Inflammatory macrophage treated with lipopolysaccharide for 4 hours (primary cell): ENCODE measurements around the gene APOB.
A peak's percentile ranks its signal among the peaks of the same experiment; 100 is the strongest.

Experiments used
- DNase-seq: peaks from one replicate; pipeline ENCODE4 v3.0.0-alpha.2; 2020

APOB gene

DNA sequence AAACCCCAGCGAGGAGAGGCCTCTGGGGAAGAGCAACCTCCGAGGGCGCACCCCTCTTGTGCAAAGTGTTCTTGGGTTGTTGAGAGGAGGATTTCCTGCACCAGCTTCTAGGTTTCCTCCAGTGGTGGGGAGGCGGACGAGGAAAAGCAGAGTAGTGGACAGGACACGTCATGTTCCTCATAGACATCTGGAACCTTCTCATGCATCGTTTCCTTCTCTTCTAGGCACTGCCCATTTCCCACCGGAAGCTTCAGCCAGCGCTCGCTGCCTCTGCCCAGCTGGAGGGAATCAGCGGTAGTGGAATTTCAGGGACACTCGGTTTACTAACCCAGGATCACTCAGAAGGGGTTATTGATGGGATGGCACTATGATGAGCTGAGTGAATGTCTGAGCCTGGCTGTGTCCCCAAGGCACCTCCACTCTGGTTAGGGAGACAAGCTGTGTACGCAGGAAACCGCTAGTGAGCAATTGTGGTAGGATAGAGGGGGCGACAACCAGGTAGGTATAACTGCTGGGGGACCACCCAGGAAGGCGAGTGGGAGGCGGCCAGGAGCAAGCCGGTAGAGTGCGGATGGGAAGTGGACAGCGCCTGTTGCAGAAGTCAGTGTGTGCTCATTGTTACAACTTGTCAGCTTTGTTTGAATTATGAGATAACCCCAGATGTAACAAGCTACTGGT, 960 bp upstream of the APOB start:
- DNase-seq = no peak

GRCh38 chr2:21042958-21043743, 722 bp downstream of the APOB start:
- DNase-seq = peak; percentile 24

GRCh38 chr2:21042708-21042957, 1.2 kb downstream of the APOB start:
- DNase-seq = no peak

DNA sequence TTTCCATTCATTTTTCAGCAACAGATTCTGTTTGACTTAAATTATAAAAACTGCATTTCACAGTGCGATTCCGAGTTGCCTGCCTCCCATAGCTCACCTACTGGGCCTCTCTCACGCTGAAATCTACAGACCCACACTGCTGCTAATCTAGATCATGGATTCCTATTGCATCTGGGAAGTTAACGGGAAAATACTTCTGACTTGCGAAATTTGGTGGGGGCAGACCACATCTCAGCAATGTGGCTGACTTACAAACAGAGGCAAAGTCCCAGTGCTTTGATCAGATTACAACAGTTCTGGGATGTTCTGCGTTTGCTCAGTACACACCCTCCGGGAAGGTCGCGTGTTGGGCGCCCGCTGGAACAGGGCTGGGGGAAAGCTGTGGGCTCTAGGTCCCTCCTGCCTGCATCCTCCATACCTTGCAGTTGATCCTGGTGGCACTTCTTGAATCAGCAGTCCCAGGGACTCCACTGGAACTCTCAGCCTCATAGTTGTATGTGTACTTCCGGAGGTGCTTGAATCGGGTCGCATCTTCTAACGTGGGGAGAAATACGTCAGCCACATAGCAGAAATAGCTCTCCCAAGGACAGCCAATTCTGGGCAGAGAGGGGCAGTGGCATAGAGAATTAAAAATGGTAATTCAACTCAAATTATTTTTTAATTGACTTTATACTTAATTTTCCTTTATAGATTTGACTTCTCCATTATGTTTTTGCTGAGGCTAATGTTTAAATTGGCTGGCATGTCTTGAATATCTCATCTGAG, 1.7 kb downstream of the APOB start:
- DNase-seq = no peak

DNA sequence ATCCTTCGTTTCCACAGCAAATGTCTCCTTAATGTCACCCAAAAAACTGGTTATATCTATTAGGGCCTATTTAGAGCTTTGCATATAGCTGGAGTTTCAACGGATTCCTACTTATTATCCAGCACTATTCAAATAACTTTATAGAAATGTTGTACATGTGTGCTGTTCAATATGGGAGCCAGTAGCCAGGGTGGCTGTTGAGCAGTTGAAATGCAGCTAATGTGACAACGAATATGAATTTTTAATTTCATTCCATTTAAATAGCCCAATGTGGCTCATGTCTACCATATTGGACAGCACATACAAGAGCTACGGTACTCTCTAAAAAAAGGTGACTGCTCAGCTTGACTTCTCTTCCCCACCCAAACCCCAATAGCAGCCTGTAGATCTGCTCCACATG, 2.4 kb downstream of the APOB start:
- DNase-seq = no peak

DNA sequence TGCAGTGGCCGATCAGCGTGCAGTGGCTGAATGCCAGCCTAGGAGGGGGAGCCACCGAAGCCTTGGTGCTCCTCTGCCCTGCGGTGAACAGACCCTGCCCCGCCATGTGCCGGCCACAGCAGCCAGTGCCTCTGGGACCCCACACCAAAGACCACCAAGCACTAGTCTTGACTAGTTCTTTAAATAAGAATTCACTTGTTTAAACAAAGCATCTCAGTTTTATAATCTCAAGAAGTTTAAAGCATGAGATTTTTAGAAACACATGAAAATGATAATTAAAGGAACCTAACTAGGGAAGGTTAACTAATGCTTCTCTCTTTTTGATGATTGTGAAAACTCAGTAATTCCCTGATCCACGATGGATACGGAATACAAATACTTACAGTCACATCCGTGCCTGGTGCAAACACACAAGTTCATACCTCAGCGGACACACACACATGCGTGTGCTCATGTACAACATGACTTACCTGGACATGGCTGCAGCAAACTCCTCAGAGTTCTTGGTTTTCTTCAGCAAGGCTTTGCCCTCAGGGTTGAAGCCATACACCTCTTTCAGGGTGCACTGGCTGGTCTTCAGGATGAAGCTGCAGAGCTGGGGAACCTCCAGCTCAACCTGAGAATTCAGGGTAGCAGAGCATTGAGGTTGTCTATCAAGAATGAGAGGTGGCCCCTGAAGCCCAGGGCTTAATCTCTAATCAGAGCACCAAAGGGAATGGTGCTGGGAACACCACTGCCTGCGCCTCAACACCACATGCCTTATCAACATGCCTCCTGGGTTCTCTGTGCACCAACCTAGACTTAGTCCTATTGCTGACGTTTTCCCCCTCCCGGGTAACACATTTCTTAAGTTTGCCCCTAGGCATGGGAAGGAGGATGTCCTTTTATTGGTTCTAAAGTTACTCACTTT, 3.1 kb downstream of the APOB start:
- DNase-seq = no peak

DNA sequence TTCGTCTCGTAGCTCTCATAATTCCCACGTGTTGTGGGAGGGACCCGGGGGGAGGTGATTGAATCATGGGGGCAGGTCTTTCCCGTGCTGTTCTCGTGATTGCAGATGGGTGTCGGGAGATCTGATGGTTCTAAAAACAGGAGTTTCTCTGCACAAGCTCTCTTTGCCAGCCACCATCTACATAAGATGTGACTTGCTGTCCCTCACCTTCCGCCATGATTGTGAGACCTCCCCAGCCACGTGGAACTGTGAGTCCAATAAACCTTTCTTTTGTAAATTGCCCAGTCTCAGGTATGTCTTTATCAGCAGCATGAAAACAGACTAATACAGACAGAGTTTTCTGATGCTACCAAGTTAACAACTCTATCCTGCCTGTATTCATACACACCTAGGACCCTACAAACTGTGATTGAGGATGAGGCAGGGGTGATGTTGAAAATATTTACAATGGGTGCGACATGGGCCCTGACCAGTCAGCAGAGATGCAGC, 3.9 kb downstream of the APOB start:
- DNase-seq = no peak

DNA sequence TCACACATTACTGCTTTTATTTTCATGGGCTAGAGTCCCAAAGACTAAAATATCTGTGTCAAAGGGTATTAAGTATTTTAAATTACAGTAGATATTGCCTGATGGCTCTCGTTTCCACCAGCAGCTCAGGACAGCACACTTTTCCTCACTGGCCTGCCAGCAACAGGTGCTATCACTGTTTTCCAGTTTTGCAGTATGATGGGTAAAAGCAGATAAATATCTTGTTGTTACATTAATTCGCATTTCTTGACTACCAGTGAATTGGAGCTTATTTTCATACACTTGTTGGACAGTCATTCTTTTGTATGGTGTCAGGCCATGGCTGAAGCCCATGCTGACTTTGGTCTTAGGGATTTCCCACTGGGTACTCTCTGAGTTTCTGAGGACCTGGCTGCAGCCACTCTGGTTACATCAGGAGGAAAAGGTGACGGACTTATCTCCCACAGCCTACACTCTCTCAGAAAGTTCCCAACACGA, 4.8 kb downstream of the APOB start:
- no peak for DNase-seq

GRCh38 chr2:21038403-21039073, 5.3 kb downstream of the APOB start:
- DNase-seq = no peak

DNA sequence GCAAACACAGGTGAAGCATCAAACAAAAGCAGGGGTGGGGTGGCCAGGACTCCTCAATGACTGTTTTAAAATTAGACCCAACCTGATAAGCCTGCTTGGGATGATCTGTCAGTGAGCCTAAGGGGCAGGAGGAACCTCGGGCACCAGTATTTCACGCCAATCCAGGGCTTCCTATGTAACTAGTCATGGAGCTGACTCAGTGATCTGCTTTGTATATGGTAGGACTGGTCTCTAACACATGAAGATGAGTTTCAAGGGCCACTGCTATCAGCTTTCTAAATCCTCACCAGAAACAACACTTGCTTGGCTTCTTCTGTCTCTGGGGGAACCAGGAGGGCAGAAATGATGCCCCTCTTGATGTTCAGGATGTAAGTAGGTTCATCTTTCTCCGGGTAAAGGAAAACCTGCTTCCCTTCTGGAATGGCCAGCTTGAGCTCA, 6.2 kb downstream of the APOB start:
- no peak for DNase-seq

- DNase-seq = no peak
Observed at GRCh38 chr2:21036708-21037670, 6.9 kb downstream of the APOB start.

- DNase-seq = no peak
Observed at GRCh38 chr2:21035974-21036707, 7.7 kb downstream of the APOB start.

DNA sequence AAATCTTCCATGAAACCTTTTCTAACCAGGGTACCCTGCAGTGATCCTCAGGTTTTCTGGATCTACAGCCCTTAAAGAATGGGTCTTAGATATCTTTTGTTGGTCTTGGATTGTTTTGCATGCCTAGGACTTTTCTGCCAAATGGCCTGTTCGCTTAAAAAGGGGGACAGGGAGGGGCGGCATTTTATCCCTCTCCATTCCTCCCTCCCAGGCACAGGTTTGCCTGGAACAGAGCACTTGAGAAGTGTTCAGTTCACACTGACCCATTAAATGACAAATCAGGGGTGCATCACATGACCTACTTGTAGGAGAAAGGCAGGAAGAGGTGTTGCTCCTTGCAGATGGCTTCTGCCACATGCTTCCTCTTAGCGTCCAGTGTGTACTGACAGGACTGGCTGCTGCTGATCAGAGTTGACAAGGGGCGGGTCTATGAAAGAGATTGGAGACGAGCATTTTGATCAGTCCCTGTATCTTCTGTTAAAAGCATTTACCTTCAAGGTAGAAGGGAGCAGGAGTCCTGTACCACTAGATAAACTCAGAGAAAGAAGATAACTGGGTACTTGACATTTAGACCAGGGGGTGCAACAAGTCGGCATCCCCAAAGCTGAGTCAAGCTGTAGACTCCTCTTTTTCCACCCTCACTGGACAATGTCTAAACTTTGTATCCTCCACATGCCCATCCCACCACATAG, 8.4 kb downstream of the APOB start:
- no peak for DNase-seq

DNA sequence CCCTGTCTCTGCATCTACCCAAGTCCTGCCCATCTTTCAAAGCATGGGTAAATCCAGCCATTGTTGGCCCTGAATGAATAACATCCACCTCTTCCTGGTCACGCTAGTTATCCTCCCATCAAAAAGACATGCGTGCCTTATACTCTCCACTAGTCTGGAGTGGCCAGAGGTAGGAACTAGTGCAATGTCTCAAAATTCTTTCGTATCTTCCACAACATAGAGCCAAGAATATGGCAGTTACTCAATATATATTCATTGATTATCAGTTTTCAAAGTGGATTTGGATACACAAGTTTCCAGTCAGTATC, 8.9 kb downstream of the APOB start:
- DNase-seq = no peak

- no peak for DNase-seq
Observed at GRCh38 chr2:21034156-21034971, 9.5 kb downstream of the APOB start.

DNA sequence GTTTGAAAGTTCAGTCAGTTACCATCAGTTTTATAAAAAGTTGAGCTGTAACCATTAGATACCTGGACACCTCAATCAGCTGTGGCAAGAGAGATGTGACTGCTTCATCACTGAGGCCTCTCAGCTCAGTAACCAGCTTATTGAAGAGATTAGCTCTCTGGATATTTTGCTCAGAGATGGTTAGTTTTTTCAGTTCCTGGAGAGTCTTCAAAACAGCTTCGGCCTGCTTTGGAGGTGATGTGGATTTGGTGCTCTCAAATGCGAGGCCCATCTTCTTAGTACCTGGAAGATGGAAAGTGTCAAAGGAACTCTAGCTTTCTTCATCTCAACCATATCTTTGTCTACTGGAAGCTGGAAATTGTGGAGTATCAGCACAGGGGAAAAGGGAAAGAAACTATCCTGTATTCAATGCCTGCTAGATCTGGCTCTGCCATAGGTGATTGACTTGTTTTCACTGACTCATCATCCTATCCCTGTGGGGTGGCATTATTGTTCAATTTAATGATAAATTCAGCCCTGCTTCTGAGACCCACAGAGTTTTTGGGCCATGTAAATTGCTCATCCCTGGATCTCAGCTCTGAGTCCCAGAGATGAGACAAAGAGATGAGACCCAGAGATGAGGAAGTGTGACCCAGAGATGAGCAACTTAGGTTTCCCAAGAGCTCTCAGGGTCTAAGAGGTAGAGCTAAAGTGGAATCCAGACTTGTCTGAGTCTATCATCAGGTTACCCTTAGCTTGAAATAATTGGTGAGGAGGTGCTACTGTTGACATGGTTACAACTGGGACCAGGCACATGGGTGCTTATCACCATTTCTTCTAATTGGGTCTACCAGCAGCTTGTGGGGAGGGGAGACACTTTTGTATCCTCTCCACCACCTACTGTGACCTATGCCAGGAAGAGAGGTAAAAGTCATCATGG, 10.4 kb downstream of the APOB start:
- no peak for DNase-seq
